SIG-M5 (cell line): ENCODE measurements around the gene COL20A1.
"Not testable (repeated sequence)": the region's sequence is repeated elsewhere in the genome, so short reads cannot be mapped to it uniquely, and the experiment has no call there.

Experiments
- DNase-seq: peaks from one replicate; lab custom pipeline; 2025; lab: John Stamatoyannopoulos, UW

The COL20A1 gene

DNA sequence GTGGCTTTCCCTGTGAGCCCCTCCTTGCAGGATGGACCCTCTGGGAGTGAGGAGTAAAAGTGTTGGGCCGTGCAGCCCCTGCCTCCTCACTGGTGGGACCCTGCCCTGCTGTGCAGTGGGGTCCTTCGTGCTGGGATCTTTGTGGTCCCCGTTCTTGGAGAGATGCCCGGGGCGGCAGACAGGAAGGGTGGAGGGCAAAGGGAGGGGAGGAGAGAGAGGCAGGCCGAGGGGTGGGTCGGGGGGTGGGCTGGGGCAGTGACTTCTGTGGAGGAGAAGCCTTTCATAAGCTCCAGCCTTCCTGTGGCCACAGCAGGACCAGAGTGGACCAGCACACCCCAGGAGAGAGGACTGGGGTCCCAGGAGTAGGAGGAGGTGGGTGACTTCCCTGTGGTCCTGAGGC, at the start of gene COL20A1:
COL20A1 (plus strand) TSS at position 283 of the 400 bp plus-strand sequence. CDS start 1,922 bp downstream, outside the sequence.
- DNase-seq, result no peak

GRCh38 chr20:63243604-63244247, 49.3 kb upstream of the COL20A1 start:
- DNase-seq, result no peak

DNA sequence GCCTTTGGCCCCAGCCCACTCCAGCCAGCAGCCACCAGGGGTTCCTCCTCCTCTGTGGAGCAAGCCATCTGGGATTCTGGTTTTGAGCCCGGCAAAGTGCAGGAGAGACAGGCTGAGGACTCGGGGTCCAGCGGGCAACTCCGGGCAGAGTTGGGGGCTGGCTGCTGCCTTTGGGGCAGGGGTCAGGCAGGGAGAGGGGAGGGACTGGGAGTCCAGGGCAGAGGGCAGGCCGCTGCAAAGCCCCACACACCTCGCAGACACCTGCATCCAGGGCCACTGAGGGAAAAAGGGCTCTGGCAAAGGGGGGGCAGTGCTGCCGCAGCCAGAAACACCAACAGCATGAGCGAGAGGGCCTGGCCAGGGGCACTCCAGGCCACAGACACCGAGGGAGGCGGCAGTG, 48.5 kb upstream of the COL20A1 start:
- no peak for DNase-seq

DNA sequence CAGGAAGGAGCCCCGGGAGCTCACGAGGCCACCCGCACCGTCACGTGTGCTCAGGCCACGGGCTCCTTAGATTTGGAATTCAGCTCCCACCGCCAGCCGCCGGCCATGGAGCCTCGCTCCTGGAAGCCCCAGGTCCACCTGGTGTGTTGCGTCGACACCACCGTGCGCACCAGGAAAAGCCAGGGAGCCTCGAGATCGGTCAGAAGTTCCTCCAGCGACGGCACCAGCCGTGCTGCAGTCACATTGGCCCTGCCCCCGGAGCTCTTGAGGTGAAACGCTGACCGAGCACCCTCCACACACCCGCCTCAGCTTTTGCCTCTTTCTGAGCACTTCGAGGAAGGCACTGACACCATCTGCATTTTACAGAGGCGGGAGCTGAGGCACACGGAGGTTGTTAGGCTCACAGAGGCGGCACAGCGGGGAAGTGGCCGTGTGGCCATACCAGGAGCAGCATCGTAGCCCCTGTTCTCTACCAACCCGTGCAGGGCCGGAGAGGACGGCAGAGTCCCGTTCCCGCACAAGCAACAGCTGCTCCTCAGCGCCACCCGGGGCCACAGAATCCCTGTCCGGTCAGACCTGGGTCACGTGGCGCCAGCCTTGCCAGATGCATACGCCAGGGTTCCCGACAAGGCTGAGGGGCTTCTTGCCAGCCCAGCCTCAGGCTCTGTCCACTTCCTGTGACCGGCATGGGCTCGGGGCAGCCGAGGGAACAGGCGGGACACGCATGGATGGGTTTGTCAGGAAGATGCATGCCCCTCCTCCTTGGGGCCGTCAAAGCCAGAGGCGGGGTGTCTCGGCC, 46.3 kb upstream of the COL20A1 start:
- no peak for DNase-seq

GRCh38 chr20:63247671-63248228, 45.2 kb upstream of the COL20A1 start:
- DNase-seq, result no peak

DNA sequence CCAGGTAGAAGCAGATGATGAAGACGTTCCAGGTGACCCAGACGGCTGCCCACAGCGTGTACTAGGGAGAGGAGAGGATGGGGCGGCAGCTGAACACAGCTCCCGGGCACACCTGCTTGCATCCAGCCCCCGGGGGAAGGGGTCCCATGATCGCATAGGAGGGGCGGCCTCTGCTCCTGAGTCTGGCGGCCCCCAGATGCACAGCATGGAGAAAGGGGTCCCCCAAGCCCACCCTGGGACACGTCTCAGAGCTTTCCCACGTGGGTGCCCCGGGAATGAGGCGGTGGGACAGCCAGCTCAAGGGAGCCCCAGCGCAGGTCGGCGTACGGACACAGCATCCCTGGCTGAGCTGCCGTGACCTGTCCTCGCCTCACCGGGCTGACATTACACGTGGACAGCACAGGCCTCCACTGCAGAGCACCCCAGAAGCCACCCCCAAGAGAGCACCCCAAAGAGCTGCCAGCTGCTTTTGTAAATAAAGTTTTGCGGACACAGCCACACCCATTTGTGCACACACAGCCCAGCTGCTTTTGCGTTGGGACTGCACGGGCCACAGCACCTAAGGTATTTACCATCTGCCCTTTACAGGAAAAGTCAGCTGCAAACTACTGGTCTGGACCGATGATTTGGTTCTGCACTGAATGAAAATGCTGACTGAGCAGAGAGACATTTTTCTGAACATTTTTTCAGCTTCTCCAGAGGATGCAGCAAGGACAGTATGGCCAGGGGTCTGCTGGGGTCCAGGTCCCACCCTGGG, 44.0 kb upstream of the COL20A1 start:
- DNase-seq, result no peak

- no peak for DNase-seq
Measured at GRCh38 chr20:63249891-63250290, 43.1 kb upstream of the COL20A1 start.

DNA sequence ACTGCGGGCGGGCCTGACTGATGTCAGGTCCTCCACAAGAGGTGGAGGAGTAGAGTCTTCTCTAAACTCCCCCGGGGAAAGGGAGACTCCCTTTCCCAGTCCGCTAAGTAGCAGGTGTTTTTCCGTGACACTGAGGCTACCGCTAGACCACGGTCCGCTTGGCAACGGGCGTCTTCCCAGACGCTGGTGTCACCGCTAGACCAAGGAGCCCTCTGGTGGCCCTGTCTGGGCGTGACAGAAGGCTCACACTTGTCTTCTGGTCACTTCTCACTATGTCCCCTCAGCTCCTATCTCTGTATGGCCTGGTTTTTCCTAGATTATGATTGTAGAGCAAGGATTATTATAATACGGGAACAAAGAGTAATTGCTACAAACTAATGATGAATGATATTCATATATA, 41.6 kb upstream of the COL20A1 start:
- not testable (repeated sequence) for DNase-seq

- DNase-seq, result no peak
Measured at GRCh38 chr20:63252284-63252711, 40.7 kb upstream of the COL20A1 start.

DNA sequence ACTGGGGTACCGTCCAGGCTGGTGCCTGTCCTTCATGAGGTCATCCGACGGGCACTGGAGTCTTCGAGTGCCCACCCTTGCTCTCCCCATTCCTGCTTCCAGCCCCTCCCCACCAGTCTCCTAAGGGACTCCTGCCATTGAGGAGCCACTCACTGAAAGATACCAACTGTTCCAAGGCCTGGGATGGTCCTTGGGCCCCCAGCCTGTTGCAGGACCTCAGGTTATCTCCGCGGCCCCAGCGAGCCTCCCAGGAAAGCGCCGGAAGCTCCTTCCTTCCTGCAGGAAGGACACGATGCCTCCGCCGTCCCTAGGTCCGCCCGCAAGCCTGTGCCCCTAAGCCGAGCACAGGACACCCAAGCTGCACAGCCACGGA, 39.9 kb upstream of the COL20A1 start:
- no peak for DNase-seq

DNA sequence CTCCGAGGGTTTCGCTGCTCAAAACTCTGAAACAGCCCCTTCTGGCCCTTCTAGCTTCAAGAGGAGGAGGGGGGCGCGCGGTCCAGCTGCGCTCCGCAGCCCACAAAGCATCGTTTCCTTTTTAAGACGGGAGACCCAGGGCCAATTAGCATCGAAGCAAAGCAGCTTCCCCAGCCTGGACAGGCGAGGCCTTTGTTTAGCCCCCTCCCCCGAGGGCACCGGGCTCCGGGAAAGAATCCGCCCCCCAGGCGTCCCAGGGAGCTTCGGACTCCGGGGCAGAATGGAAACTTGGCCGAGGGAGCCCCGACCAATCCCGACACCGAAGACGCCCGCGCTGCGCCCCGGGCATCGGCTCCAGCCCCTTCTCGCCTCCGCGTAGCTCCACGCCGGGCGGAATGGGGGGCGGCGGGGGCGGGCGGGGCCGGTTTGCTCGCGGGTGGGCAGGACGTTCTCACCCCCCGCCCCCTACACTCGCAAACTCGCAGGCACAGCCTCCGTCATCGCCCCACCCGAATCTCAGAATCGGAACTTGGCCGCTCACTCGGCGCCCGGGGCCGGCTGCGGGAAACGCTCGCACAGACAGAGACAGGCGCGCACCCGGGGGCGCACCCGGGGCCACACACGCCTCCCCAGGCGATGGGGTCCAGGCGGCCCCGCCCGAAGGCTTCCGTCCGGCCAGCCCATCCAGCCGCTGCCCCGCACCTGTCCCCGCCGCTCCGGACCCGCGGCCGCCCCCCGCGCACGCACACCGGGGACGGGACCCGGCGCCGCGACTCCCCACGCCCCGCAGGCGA, 39.4 kb upstream of the COL20A1 start:
- DNase-seq, result no peak

DNA sequence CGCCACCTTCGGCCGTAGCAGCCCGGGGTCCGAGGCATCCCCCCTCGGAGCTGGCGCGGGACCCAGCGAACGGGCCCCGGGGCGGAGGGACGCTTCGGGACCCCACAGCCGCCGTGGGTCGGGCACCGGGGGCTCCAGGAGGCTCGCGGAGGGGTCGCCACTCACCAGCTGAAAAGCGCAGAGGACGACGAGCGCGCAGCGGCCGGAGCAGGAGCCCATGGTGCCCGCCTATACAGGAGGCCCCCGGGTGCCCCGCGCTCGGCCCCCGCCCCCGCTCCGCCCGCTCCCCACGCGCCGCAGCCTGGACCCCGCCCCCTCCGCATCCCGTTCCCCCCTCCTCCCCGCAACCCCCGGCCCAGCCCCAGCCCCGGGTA, 38.8 kb upstream of the COL20A1 start, which contains the start of gene NKAIN4:
NKAIN4 (minus strand) TSS at position 232 of the 374 bp plus-strand sequence; CDS start at position 219, 13 bp downstream.
- DNase-seq, result no peak

DNA sequence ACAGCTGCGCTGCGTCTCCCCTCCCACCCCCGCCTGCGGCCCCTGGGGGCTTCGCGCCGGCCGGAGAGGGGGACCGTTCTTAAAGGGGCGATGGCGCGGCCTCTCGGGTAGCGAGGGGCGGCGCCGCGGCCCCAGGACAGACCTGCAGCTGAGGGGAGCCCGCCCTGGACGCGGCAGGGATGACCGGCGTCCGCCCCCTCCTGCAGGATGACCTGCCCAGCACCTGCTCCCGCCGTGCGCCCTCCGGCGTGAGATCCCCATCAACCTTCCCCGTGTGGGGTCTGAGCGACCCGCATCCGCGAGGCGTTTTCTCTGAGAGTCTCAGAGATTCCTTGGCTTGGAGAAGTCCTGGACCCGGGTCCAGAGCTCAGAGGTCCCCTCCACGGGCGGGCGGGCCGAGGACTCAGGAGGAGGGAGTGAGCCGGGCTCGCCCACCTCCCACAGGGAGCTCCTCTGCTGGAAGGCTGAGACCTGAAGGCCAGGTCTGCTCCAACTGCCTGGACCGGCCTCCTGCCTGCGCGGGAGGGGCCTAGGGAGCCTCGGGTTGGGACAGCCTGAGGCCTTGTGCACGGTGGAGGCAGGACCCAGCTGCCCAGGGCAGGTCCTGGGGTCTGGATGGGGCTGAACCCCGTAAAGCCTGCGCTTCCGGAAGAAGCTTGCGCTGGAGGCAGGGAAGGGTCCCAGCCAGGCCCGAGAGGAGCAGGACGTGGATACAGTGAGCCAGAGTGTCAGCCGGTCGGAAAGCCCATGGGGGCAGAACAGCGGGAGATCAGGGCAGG, 38.2 kb upstream of the COL20A1 start:
- DNase-seq, result no peak

- no peak for DNase-seq
Measured at GRCh38 chr20:63255931-63256704, 36.9 kb upstream of the COL20A1 start.

DNA sequence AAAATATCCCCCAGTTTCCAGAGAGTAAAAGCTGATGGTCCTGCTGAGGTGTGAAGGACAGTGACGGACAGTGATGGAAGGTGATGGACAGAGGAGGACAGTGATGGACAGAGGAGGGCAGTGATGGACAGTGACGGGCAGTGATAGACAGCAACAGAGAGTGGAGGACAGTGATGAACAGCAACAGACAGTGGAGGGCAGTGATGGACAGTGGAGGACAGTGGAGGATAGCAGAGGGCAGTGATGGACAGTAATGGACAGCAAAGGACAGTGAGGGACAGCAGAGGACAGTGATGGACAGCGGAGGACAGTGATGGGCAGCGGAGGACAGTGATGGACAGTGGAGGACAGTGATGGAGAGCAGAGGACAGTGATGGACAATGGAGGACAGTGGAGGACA, 36.0 kb upstream of the COL20A1 start:
- DNase-seq, result no peak

- no peak for DNase-seq
Measured at GRCh38 chr20:63257629-63258028, 35.4 kb upstream of the COL20A1 start.

- no peak for DNase-seq
Measured at GRCh38 chr20:63258781-63259180, 34.2 kb upstream of the COL20A1 start.

- DNase-seq, result no peak
Measured at GRCh38 chr20:63259734-63260460, 33.1 kb upstream of the COL20A1 start.

GRCh38 chr20:63260521-63260920, 32.5 kb upstream of the COL20A1 start:
- DNase-seq, result no peak
